Astrocyte of the cerebellum (primary cell): ENCODE measurements around the gene PRR33.

Experiments
- DNase-seq: peaks from one replicate; pipeline ENCODE4 v3.0.0-alpha.2; 2011; ENCODE audit warnings: low read depth
- H3K4me3 ChIP-seq: 2 replicates; pipeline ENCODE4 v1.5.1; 2011; ENCODE audit warnings: mild to moderate bottlenecking, low read depth, low read length, moderate library complexity
- CTCF ChIP-seq: IDR thresholded peaks from 2 replicates; pipeline ENCODE4 v1.5.1; 2012; ENCODE audit warnings: low read length, low read depth, moderate library complexity, mild to moderate bottlenecking; ENCODE audit errors: missing control alignments
- in situ Hi-C: cut with HindIII; loops from 2 replicates; pipeline ENCODE4 v1.10.0; 2017; ENCODE audit warnings: low sequenced_read_pairs

PRR33 gene

DNA sequence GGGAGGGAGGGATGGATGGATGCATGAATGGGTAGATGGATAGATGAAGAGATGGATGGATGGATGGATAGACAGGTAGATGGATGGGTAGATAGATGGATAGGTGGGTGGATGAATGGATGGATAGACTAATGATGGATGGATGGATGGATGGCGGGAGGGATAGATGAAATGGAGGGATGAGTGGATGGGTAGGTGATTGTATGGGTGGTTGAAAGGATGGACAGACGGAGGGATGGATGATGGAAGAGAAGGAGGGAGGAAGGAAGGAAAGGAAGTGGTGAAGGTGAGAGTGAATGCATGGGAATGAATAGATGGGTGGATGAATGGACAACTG lies 24.1 kb upstream of the PRR33 start:
- no peak for TF ChIP-seq CTCF
- no peak for DNase-seq
- no peak overlapping the region for H3K4me3 ChIP-seq
- in situ Hi-C loops: no loop called here

DNA sequence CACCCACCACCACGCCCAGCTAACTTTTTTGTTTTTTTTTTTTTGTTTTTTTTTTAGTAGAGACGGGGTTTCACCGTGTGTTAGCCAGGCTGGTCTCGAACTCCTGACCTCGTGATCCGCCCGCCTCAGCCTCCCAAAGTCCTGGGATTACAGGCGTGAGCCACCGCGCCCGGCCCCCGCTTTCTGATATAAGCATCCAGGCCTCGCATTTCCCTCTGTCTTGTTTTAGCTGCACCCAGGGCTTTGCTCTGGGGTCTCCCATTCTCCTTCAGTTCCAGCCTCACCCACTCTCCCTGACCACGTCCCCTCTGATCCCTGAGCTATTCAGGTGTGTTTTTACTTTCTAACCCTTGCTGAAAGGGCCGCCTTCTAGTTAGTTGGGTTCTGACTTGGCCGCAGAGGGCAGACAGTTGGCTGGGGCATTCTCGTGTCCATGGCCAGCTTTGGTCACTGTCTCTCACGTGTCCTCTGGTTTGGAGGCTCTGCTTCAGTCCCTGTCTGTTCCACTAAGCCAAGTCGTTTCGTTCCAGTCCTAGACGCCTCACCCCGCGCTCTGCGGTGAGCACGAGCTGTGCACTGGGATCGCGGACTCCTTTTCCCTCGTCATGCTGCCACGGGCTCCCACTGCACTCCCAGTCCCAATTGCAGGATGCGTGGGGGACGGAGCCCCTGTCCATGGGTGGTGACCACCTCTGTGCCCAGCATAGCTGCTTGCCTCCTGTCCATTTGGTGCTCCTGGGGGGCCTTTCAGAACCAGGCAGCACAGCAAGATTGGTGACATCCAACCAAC lies 21.8 kb upstream of the PRR33 start:
- no peak for DNase-seq
- in situ Hi-C loops: no loop called here
- TF ChIP-seq CTCF: no peak
- no peak overlapping the region for H3K4me3 ChIP-seq

DNA sequence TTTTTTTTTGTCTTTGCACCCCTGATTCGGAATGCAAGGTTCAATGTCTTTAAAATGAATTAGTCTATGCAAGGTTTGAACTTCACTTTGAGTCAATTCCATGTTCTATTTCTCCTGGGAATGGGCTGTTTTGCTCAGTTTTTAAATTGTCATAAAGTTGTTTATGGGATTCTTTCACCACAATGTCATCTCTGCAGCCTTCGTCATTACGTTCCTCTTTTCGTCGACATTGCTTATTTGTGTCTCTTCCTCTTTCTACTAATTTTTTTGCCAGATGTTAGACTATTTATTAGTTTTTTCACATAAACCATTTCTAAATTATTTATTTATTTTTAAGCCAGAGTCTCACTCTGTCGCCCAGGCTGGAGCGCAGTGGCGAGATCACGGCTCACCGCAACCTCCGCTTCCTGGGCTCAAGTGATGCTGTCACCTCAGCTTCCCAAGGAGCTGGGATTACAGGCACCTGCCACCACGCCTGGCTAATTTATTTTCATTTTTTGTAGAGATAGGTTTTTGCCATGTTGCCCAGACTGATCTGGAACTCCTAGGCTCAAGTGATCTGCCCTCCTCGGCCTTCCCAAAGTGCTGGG lies 20.7 kb upstream of the PRR33 start:
- in situ Hi-C loops: no loop called here
- H3K4me3 ChIP-seq: no peak overlapping the region
- DNase-seq: no peak
- TF ChIP-seq CTCF: no peak

DNA sequence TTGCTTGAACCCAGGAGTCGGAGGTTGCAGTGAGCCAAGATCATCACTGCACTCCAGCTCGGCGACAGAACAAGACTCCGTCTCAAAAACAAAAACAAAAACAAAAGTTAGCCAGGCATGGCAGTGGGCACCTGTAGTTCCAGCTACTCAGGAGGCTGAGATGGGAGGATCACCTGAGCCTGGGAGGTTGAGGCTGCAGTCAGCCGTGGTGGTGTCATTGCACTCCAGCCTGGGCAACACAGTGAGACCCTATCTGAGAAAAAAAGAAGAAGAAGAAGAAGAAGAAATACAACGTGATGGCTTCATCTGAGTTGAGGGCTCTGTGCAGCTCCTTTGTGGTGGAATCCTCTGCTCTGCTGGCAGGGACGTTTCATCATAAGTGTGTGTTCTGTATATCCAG lies 17.8 kb upstream of the PRR33 start:
- no peak overlapping the region for H3K4me3 ChIP-seq
- no peak for DNase-seq
- no peak for TF ChIP-seq CTCF
- in situ Hi-C loops: no loop called here

DNA sequence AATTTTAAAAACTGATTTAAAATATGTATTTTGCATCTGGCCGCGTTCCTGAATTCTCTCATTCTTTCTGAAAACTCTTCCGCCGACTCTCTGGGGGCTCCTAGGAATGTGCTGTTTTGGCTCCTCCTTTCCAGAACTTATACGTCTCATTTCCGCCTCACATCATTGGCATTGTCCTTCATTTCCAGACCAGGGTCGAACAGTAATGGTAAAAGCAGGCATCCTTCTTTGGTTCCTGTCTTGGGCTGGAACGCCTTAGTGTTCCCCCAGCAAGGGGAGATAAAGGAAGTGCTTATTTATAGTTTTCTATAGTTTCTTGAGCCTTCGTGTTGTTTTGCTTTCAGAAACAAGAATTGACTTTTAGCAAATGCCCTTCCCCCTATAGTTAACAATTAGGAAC lies 16.9 kb upstream of the PRR33 start:
- no peak for DNase-seq
- TF ChIP-seq CTCF: no peak
- H3K4me3 ChIP-seq: no peak overlapping the region
- in situ Hi-C loops: no loop called here

DNA sequence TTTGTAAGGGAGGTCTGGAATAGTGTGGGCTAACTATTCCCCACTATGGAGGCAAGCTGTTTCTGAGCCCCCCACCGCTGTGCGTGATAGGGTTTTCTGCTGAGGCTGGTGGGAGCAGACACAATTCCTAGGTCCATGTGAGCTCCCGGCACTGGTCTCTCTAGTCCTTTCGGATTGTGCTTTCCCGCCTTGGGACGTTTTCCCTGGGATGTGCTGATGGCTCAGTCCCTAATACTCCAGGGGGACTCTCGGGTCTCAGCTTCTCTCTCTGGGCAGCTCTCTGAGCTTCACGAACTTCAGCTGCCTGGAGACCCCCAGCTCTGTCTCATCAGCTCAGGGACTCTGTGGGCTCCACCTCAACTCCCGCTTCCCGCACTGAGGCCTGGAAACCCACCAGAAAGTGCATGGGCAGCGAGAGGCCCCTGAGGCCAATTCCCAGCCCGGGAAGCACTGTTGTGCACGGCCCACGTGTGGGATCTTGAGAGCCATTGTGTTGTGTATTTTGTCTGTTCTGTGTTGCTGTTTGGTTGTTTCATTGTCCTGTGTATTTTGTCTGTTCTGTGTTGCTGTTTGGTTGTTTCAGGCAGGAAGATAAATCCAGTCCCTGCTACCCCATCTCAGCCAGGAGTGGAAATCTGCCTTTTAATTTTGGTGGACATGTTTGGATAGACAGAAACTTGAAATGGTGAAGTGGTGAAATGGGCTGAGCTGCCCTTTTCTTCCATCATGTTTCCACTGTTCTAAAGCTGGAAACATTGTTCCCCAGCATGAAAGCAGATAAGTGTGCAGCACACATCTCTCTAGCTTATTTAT lies 15.1 kb upstream of the PRR33 start:
- no peak for DNase-seq
- in situ Hi-C loops: no loop called here
- H3K4me3 ChIP-seq: no peak overlapping the region
- TF ChIP-seq CTCF: no peak
